Activated CD8-positive, alpha-beta T cell treated with anti-CD3 and anti-CD28 coated beads, Interleukin-2, amount 10 ng/mL, durations not matched to agents 7 days and 5 days (primary cell): Measurements from ENCODE around the gene ITGB2. TPM values are rescaled to one million over a fixed set of nuclear protein-coding genes. Genes with fewer than 3 reads are reported as not detected.

Experiments used
- ATAC-seq: fragments of 150-1000 bp; cut with Tn5 transposase; one replicate; pipeline ENCODE4 v1.10.0; 2021; ENCODE audit warnings: moderate library complexity
- CTCF ChIA-PET: fragments of 350-600 bp; sonication (Branson Sonifier 250); formaldehyde crosslinking; loops from one replicate; lab custom pipeline; 2021; ENCODE audit warnings: antibody characterized with exemption; lab: Charles Lee
- POLR2A ChIA-PET: fragments of 350-600 bp; sonication (Branson Sonifier 250); formaldehyde crosslinking; loops from one replicate; lab custom pipeline; 2021; ENCODE audit warnings: antibody characterized with exemption; lab: Charles Lee
- DNase-seq: peaks from one replicate; pipeline ENCODE4 v3.0.0-alpha.2; 2020
- H3K27ac Mint-ChIP-seq: one replicate; pipeline ENCODE4 v1.8.0; 2021; ENCODE audit warnings: mild to moderate bottlenecking, mixed read lengths
- H3K27me3 Mint-ChIP-seq: one replicate; pipeline ENCODE4 v1.8.0; 2021; ENCODE audit warnings: low read depth, mixed read lengths
- H3K36me3 Mint-ChIP-seq: one replicate; pipeline ENCODE4 v1.8.0; 2021; ENCODE audit warnings: low read depth, mixed read lengths
- H3K4me1 Mint-ChIP-seq: one replicate; pipeline ENCODE4 v1.8.0; 2021; ENCODE audit warnings: low read depth, mixed read lengths
- H3K4me3 Mint-ChIP-seq: one replicate; pipeline ENCODE4 v1.8.0; 2021; ENCODE audit warnings: mild to moderate bottlenecking, mixed read lengths
- H3K9me3 Mint-ChIP-seq: one replicate; pipeline ENCODE4 v1.8.0; 2022; ENCODE audit warnings: mixed read lengths; ENCODE audit not compliant: insufficient read depth
- total RNA-seq, 2 experiments: library from RNA; stranded (reverse); gene quantifications; one replicate each; pipeline ENCODE4 v1.2.3, GENCODE V29; 2021

ITGB2 gene
- total RNA-seq, 2 experiments from 2014 or later = 503 to 530 TPM

DNA sequence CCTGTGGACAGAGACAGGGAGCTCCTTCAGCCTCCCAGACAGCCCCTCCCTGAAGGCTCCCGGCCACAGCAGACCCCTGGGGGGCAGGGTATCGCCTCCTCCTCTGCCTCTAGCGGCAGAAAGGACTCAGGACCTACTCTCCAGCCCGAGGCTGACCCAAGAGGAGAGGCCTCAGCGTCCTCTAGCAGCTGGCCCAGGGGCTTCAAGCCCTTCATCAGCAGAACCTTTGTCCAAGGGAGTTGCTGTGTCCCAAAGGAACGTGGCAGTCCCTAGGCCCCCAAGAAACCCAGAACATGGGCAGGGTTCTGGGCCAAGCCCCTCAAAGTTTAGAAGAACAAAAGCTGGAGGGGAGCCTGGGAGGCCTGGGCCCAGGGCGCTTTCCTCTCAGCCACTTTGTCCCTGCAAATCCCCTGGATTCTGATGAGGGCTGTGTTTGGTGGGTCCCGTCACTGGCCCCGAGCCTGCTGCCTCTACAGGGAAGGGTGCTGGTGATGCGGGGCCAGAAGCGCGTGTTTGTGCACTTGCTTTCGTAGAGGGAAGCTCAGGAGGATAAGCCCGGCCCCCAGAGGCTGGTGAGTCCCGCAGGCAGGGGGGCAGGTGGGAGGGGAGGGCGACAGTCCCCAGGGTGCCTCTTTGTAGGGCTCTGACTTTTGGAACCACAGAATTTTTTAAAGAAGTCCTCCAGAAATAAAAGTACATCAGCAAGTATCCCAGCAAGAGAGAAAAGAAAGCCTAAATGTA lies 13.3 kb downstream of the ITGB2 start:
- H3K4me3 Mint-ChIP-seq = no peak overlapping the region
- peaks cover 47% of the 10 kb centered on the region for H3K4me1 Mint-ChIP-seq
- CTCF ChIA-PET = interaction anchor here (1.2 kb wide), 1 partner anchor 105 kb away, joined by 3 read pairs; the partner anchor contains the start of gene UBE2G2
- H3K27ac Mint-ChIP-seq = peak overlapping the region; percentile 20
- POLR2A ChIA-PET = interaction anchor here (1.0 to 1.1 kb wide), 2 partner anchors 11 to 32 kb away, joined by 3 read pairs; no protein-coding TSS in a partner anchor
- no peaks in the 10 kb centered on the region for H3K9me3 Mint-ChIP-seq
- ATAC-seq (no peak), DNase-seq (no peak)
- no peaks in the 10 kb centered on the region for H3K27me3 Mint-ChIP-seq
- H3K36me3 Mint-ChIP-seq = peaks cover 72% of the 10 kb centered on the region

DNA sequence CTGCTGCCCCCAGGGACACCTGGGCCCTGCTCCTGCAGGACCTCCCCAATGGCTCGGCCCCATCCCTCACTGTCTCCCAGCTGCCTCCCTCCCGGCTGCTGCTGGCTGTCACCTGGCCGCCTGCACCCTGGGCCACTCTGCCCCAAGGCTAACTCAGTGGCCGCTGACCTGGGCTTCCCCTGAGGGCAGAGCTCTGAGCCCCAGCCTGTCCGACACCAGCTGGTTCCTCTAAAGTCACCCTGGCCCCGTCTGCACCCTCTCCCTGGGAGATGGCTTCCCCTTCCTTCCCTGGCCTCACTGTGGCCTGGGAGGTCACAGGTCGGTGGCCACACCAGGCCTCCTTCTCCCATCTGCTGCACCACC lies 15.0 kb downstream of the ITGB2 start:
- ChIA-PET POLR2A (interaction anchor here (0.6 to 1.1 kb wide), 2 partner anchors 13 to 206 kb away, joined by 3 read pairs; no protein-coding TSS in a partner anchor), CTCF (no interaction called here)
- H3K27ac Mint-ChIP-seq = no peak overlapping the region
- no peak overlapping the region for H3K4me3 Mint-ChIP-seq
- DNase-seq (no peak), ATAC-seq (no peak)
- H3K9me3 Mint-ChIP-seq = no peaks in the 10 kb centered on the region
- peaks cover 30% of the 10 kb centered on the region for H3K4me1 Mint-ChIP-seq
- peaks cover 73% of the 10 kb centered on the region for H3K36me3 Mint-ChIP-seq
- H3K27me3 Mint-ChIP-seq = no peaks in the 10 kb centered on the region

DNA sequence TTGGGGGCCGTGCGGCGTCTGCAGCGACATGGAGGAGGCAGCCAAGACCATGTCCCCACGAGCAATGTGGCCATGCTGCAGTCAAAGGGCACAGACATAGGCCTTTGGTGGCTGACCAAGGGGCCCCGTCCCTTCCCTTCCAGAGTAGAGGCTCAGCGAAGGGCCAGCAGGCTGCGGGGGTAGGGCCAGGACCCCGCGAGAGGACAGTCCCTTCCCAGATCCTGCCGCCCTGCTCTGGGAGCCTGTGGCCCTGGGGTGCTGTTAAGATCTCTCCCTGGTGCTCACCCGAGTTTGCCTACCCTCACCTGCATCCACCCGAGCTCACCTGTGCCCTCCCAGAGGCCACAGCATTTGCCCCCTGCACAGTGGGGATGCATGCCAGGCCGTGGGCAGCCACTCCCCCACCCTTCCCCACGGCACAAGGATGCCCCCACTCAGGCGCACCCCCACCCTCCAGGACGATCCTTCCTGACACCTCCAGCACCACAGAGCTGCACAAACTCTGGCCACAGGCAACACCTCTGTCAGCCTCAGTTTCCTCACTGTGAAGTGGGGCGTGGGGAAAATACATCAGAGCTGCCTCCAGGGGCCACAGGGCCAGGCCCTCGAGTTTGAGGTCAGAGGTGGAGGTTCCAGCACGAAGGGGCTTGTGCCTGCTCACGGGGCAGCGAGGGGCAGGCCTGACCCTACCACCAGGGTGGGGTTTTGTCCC lies 15.5 kb downstream of the ITGB2 start:
- Mint-ChIP-seq H3K9me3 (no peaks in the 10 kb centered on the region), H3K27me3 (no peaks in the 10 kb centered on the region), H3K4me3 (no peak overlapping the region), H3K36me3 (peaks cover 74% of the 10 kb centered on the region), H3K4me1 (peaks cover 26% of the 10 kb centered on the region), H3K27ac (no peak overlapping the region)
- ChIA-PET POLR2A (interaction anchor here (1.1 kb wide), 1 partner anchor 14 kb away, joined by 3 read pairs; no protein-coding TSS in a partner anchor), CTCF (no interaction called here)
- ATAC-seq (no peak), DNase-seq (no peak)

DNA sequence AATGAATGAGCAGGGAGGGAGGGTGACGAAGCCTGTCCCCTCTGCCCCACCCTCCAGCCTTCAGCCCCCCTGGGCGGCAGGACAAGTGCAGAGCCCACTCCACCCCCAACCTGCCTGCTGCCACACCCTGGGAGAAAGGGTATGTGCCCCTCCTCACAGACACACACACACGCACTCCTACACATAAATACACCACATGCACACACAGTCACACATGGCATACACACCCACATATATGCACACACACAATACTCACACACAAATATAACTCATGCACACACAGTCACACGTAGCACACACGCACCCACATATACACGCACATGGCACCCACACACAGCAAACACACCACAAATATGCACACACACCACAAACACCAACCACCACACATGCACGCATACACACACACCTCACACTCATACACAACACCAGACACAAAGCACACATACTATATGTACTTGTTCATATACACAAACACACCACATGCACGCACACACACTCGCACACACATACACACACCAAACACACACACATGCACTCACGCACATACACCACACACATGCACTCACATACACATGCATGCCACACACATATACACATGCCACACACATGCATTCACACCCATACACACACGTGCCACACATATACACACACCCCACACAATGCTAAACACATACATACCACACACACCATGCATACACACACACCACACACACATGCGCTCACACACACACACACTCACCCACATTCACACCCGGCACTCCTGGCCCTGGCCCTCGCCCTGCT lies 16.4 kb downstream of the ITGB2 start:
- H3K9me3 Mint-ChIP-seq = no peaks in the 10 kb centered on the region
- no peak for DNase-seq
- H3K4me1 Mint-ChIP-seq = peaks cover 17% of the 10 kb centered on the region
- ChIA-PET CTCF (no interaction called here), POLR2A (no interaction called here)
- H3K27me3 Mint-ChIP-seq = no peaks in the 10 kb centered on the region
- H3K27ac Mint-ChIP-seq = peak overlapping the region; percentile 7
- H3K36me3 Mint-ChIP-seq = peaks cover 70% of the 10 kb centered on the region
- H3K4me3 Mint-ChIP-seq = no peak overlapping the region
- ATAC-seq = no peak

DNA sequence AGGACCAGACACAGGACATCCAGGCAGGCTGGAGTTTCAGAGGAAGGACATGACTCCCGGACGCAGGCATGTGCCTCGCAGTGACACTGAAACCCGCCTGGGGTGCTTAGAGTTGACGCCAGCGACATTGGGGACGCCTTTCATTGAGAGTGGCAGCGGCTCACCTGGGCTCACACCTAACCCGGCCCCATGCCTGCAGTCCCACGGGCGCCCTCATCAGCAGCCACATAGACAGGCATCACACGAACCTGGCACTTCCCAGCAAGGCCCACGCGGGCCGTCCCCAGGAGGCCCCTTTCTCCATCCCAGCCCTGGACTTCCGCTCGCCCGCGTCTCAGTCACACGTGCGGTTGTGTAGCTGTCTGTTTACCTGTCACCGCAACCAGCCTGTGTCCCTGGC lies 17.0 kb downstream of the ITGB2 start:
- H3K9me3 Mint-ChIP-seq = no peaks in the 10 kb centered on the region
- H3K4me1 Mint-ChIP-seq = peaks cover 11% of the 10 kb centered on the region
- no peaks in the 10 kb centered on the region for H3K27me3 Mint-ChIP-seq
- ATAC-seq = no peak
- DNase-seq = no peak
- POLR2A ChIA-PET = no interaction called here
- H3K4me3 Mint-ChIP-seq = no peak overlapping the region
- peaks cover 67% of the 10 kb centered on the region for H3K36me3 Mint-ChIP-seq
- CTCF ChIA-PET = no interaction called here
- H3K27ac Mint-ChIP-seq = no peak overlapping the region

DNA sequence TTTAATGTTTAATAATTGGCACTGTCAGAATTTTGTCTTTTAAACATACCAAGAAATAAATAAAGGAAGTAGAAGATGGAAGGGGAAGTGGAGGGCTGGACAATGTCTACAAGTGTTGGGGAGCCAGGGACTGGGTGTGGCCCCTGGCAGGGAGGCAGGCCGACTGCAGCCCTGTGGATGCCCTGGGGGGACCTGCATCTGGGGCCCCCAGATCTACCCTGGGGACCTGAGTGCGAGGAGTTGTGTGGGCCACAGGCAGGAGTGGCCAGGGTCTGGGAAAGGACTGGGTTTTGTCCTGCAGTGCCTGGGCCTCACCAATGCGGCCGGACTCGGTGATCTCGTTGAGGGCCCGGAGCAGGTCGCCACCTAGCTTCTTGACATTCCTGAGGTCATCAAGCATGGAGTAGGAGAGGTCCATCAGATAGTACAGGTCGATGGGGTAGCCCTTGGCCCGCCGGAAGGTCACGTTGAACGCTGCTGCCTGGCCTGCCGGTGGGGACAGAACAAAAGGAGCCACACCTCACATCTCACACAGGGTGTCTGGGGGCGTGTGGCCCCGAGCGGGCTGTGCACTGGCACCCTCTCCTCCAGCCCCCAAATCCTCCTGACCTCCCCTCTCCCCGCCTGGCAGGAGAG lies 17.5 kb downstream of the ITGB2 start:
- peak overlapping the region; percentile 39 for H3K27ac Mint-ChIP-seq
- POLR2A ChIA-PET = no interaction called here
- ATAC-seq = no peak

DNA sequence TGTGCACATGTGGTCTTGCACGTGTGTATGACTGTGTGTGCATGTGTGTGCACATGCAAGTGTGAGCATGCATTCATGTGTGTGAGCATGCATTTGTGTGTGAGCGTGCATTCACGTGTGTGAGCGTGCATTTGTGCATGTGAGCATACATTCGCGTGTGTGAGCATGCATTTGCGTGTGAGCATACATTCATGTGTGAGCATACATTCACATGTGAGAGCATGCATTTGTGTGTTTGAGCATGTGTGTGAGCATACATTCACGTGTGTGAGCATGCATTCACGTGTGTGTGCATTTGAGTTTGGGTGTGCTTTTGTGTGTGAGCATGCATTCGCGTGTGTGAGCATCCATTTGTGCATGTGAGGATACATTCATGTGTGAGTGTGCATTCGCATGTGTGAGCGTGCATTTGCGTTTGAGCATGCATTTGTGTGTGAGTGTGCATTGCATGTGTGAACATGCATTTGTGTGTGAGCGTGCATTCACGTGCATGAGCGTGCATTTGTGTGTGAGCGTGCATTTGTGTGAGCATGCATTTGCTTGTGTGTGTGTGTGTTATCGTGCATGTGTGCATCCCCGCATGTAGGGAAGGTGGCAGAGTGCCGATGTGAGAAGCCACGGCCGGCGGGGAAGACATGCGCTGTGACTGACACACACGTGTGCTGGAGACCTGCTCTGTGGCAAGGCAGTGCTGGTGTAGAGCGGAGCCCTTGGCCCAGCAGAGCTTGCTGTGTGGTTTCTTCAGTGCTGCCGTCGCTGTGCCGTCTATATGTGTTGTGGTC lies 18.2 kb downstream of the ITGB2 start:
- ChIA-PET CTCF (no interaction called here), POLR2A (no interaction called here)
- no peaks in the 10 kb centered on the region for H3K9me3 Mint-ChIP-seq

More for the DNA sequence above, 17.5 kb downstream of the ITGB2 start:
- Mint-ChIP-seq H3K4me3 (no peak overlapping the region), H3K27me3 (no peaks in the 10 kb centered on the region), H3K9me3 (no peaks in the 10 kb centered on the region), H3K36me3 (peaks cover 69% of the 10 kb centered on the region), H3K4me1 (peaks cover 11% of the 10 kb centered on the region)
- CTCF ChIA-PET = no interaction called here
- DNase-seq = no peak

DNA sequence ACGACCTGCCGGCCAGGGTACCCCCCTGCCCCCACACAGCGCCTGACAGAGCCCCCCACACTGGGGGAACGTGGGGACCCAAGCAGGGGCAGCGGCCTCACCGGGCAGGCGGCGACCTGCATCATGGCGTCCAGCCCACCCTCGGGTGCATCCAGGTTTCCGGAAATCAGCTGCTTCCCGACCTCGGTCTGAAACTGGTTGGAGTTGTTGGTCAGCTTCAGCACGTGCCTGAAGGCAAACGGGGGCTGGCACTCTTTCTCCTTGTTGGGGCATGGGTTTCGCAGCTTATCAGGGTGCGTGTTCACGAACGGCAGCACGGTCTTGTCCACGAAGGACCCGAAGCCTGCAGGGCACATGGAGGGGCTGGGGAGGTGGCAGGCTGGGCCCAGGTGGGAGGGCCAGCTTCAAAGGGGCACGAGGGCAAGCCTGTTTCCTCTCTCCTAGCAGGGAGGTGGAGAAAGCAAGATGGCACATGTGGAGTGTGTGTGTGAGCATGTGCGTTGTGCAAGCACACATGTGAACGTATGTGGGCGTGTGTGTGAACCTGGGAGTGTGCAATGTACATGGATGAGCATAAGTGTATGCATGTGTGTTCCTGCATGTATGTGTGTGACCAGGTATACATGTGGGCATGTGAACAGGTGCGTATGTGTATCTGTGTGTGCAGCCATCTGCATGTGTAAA lies 19.2 kb downstream of the ITGB2 start:
- Mint-ChIP-seq H3K27ac (peak overlapping the region; percentile 34), H3K9me3 (no peaks in the 10 kb centered on the region), H3K27me3 (no peaks in the 10 kb centered on the region), H3K36me3 (peaks cover 80% of the 10 kb centered on the region), H3K4me3 (no peak overlapping the region), H3K4me1 (peaks cover 5% of the 10 kb centered on the region)
- ChIA-PET POLR2A (interaction anchor here (1.2 kb wide), 1 partner anchor 12 kb away, joined by 3 read pairs; no protein-coding TSS in a partner anchor), CTCF (no interaction called here)
- DNase-seq (no peak), ATAC-seq (no peak)

More for the DNA sequence above, 18.2 kb downstream of the ITGB2 start:
- Mint-ChIP-seq H3K27ac (no peak overlapping the region), H3K36me3 (peaks cover 76% of the 10 kb centered on the region), H3K27me3 (no peaks in the 10 kb centered on the region), H3K4me1 (peaks cover 7% of the 10 kb centered on the region), H3K4me3 (no peak overlapping the region)
- ATAC-seq (no peak), DNase-seq (no peak)

DNA sequence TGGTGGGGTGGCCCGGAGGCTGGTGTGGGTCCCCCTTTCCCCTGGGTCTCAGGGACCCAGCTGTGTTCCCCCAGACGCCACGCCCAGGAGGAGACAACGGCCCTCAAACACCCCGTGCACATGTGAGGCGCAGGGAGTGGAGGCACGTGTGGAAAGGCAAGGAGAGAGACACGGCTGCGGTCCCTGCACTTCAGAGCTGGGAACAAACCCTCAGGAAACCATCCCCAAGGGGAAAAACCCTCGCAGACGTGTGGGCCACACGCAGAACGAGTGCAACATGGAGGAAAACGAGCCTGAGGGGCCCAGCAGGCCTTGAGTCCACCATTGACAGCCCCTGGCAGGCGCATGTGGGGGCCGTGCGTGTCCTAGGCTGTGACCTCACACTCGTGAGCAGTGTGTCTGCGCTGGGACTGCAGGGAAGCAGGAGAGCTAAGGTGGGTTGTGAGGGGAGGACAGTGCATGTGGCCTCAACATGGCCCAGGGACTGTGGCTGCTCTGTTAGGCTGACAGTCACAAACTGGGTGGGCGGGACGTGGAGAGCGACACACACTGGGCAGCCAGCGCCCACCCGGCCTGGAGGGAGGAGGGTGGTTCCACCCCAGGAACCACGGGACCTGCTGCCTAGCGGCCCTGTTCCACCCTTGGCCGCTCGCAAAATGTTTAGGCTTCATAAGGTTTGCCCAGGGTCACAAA lies 20.0 kb downstream of the ITGB2 start:
- ATAC-seq (no peak), DNase-seq (no peak)
- CTCF ChIA-PET = no interaction called here
- Mint-ChIP-seq H3K4me1 (peaks cover 4% of the 10 kb centered on the region), H3K27me3 (no peaks in the 10 kb centered on the region), H3K9me3 (no peaks in the 10 kb centered on the region), H3K36me3 (peaks cover 81% of the 10 kb centered on the region), H3K4me3 (no peak overlapping the region), H3K27ac (no peak overlapping the region)
- POLR2A ChIA-PET = interaction anchor here (1.2 kb wide), 1 partner anchor 13 kb away, joined by 3 read pairs; no protein-coding TSS in a partner anchor
